HG03103 (cell line): ENCODE data around the gene WDR73.
"Not testable (repeated sequence)": the region's sequence is repeated elsewhere in the genome, so short reads cannot be mapped to it uniquely, and the experiment has no call there.

ENCODE experiments used
- ATAC-seq: cut with Tn5 transposase; IDR thresholded peaks from one replicate; pipeline ENCODE4 v1.9.1; 2021; ENCODE audit warnings: low read depth; ENCODE audit not compliant: unreplicated experiment

Gene WDR73

GRCh38 chr15:84658080-84658787 lies 4.2 kb upstream of the WDR73 start, which contains the start of gene NMB:
NMB (minus strand) TSS chr15:84658199; CDS start chr15:84658152, 47 bp downstream.
- peak; percentile 58 for ATAC-seq

DNA sequence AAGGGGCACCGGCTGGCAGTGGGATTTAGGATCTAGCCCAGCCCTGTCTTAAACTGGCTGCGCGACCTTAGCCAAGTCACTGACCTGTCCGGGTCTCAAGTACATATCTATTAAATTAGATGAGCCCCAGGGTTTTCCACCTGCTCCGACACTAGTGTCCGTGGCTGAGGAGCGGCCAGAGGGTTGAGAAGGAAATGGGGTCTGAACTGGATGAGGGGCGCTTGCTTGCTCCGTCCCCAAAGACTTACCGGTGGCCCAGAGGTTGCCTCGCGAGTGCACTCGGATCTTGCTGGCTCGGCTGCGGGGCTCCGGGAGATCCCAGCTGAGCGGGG lies 3.6 kb upstream of the WDR73 start:
- ATAC-seq: no peak

DNA sequence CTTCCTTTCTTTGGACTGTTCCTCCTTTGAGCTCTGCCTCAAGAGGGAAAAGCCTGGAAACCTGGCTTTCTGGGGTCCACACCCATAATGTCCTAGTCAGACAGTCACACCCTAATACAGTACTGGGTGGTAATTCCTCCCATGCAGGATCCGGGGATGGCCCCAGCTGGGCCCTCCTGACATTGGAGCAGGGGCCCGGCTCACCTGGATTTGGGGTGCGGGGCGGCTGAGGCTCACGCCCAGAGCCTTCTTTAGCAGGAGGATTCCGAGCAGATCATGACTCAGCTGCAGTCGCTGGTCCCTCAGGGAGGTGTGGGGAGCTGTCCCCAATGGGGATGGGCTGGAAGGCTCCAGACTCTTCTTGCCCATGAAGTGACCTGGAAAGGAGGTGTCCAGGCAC lies 2.9 kb upstream of the WDR73 start:
- no peak for ATAC-seq

DNA sequence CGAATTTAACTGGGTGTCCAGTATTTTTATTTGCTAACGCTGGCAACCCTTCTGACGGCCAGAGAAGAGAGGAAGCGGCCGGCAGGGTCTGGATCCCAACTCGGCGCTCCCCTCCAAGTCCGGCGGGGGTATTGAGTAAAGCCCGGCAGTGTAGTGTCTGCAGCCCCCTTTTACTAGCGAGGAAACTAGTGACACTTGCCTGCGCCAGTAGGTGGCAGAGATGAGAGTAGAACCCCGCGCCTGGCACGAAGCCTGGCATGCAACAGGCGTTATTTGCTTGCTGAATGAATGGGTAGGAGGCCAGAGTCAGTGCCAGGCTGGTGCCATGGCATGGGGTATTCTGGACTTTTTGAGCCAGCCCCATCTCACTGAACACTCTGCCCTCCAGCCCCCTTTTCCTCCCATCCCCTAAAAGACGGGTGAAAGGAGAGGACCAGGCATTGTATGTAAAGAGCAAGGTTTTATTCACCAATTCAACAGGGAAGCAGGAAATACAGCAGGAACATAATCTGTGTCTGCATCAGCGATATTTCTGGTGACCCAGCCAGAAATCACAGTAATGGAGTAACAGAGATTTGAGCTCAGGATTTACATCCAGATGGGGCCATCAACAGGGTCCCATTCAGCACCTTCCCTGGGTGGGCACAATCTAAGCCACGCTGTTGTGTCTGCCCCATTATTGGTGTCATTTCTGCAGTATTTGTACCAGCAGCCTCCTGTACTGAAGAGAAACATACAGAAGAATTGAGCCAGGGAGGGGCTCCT lies 788 bp upstream of the WDR73 start:
- no peak for ATAC-seq

DNA sequence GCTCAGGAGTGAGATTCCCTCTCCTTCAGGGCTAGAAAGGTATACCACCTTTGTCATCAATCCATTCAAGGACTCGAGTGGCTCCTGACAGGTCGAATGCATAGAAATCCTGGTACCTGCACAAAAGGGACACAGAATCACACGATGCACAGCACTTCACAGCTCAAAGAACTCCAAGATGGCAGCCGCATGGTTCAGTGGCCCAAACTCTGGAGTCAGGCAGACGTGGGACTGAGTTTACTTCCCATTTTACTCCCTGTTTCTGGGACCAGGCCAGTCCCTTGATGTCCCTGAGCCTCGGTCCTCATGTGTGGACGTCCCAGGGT lies 536 bp downstream of the WDR73 start:
- no peak for ATAC-seq

DNA sequence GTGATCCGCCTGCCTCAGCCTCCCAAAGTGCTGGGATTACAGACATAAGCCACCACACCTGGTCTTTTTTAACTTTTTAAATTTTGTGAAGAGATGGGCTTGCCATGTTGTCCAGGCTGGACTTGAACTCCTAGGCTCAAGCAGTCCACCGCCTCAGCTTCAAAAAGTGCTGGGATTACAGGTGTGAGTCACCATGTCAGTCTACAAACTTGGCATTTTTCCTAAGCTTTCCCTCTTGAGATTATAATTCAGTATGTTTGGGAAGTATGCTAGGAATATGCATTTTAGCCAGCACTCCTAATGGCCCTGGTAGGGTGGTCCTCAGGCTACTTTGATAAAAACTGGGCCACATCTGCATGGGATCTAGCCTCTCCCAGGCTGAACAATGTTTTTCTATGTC lies 4.4 kb downstream of the WDR73 start:
- ATAC-seq: no peak

DNA sequence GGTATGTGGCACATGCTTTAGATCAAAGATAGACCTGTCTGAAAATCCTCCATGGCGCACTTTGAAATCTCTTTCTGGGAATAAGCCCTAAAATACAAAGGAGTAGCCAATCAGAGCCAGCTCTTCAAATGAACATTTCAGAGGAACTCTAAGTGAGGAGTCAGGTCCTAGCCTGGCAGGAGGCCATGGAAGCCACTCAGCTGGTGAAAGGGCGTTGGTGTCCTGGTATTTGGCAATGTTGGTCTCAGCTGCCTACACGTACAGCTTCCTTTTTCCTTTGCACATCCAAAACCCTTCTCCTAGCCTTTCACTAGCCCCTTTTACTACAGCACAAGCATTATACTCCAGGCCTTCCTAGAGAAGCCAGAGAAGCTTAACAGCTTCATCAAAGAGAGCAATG lies 5.5 kb downstream of the WDR73 start:
- no peak for ATAC-seq

GRCh38 chr15:84647726-84648125 lies 6.4 kb downstream of the WDR73 start:
- ATAC-seq: no peak

- ATAC-seq: no peak
Observed at GRCh38 chr15:84645997-84646396, 8.1 kb downstream of the WDR73 start.

DNA sequence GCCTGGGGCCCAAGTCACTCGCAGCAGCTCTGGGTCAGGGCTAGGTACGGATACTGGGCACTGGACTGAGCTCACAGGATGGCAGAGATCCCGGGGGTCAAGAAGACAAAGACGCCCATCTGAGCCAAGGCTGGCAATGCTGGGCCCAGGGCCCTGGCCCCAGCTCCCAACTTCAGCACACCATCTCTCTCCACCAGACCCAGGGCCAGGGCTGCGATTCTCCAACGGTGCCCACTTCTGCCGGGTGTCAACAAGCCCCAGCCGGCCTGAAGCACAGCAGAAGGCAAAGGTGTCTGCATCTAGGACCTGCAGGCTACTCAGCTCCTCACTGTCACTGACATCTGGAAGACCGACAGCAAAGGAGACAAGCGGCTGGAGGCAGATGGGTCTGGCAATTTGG lies 8.6 kb downstream of the WDR73 start:
- ATAC-seq: no peak

GRCh38 chr15:84643838-84644237 lies 10.2 kb downstream of the WDR73 start:
- ATAC-seq: no peak

DNA sequence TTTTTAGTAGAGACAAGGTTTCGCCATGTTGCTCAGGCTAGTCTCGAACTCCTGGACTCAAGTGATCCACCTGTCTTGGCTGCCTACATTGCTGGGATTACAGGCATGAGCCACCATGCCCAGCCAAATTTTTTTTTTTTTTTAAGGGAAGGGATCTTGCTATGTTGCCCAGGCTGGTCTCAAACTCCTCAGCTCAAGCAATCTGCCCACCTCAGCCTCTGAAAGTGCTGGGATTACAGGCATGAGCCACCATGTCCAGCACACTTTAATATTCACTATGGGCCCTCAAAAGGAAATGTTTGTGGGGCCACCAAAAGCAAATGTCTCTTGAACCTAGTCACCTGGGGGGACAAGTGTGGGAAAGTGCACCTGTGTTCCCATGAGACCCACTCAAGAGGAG lies 11.4 kb downstream of the WDR73 start:
- not testable (repeated sequence) for ATAC-seq

DNA sequence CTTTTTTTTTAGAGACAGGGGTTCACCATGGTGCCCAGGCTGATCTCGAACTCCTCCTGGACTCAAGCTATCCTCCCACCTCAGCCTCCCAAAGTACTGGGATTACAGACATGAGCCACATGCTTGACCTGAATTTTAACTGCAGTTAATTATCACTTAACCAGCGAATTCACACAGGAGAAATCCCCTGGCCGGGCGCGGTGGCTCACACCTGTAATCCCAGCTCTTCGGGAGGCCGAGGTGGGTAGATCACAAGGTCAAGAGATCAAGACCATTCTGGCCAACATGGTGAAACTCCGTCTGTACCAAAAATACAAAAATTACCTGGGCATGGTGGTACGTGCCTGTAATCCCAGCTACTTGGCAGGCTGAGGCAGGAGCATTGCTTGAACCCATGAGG lies 12.2 kb downstream of the WDR73 start:
- not testable (repeated sequence) for ATAC-seq

GRCh38 chr15:84638103-84638502 lies 16.0 kb downstream of the WDR73 start:
- no peak for ATAC-seq

GRCh38 chr15:84634228-84634837 lies 19.8 kb downstream of the WDR73 start:
- no peak for ATAC-seq

DNA sequence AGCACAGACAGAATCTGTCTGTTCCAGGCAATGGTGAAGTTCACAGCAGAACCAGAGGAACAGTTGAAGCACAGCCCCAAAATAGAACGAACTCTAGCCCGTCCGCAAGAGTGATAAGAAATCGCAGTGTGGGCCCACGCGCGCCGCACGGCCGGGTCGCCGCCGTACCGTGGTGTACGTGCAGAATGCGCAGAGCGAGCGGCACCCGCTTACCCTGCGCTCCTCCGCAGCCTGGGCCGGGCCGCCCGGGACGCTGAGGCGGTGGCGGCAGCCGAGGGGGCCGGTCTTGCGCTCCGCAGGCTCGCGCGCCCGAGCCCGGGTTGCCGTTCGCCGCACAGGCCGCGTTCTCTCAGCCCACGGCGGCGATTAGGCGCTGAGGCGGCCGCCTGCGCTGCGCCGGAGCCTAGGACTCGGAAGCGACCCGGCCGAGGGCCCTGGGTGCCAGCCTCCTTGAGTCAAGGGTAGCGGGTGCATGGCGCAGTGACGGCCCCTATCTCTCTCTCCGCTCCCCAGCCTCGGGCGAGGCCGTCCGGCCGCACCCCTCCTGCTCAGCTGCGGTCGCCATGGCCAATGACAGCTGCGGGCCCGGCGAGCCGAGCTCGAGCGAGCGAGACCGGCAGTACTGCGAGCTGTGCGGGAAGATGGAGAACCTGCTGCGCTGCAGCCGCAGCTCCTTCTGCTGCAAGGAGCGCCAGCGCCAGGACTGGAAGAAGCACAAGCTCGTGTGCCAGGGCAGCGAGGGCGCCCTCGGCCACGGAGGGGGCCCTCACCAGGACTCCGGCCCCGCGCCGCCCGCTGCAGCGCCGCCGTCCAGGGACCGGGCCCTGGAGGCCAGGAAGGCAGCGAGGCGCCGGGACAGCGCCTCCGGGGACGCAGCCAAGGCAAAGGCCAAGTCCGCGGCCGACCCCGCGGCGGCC lies 20.5 kb downstream of the WDR73 start:
- ATAC-seq: peak; percentile 36

DNA sequence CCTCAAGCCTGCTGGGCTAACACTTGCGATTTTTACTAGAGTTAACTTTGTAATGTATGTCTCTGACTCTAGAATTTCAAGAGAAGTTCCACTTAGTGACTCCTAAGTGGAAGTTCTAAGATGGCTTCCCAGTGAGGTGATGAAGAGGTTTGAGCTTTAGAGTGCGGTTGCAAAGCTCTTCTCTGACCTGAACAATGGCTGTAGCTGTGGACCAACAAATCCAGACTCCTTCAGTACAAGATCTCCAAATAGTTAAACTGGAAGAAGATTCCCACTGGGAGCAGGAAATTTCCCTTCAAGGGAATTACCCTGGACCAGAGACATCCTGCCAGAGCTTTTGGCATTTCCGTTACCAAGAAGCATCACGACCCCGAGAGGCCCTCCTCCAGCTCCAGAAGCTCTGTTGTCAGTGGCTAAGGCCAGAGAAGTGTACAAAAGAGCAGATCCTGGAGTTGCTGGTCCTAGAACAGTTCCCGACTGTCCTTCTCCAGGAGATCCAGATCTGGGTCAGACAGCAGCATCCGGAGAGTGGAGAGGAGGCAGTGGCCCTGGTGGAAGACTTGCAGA lies 22.3 kb downstream of the WDR73 start:
- no peak for ATAC-seq

DNA sequence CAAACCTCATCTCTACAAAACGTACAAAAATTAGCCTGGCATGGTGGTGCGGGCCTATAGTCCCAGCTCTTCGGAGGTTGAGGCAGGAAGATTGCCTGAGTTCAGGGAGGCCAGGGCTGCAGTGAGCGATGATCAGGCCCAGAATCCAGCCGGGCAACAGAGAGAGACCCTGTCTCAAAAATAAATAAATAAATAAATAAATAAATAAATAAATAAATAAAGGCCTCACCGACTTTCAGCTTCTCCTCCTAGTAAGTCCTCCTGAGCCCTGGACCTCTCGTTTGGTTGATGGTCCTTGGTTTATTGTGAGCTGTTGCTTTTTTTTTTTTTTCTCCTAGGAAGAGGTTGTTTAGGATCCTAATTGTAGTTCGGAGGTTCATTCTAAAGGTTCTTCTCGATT lies 25.1 kb downstream of the WDR73 start:
- no peak for ATAC-seq

DNA sequence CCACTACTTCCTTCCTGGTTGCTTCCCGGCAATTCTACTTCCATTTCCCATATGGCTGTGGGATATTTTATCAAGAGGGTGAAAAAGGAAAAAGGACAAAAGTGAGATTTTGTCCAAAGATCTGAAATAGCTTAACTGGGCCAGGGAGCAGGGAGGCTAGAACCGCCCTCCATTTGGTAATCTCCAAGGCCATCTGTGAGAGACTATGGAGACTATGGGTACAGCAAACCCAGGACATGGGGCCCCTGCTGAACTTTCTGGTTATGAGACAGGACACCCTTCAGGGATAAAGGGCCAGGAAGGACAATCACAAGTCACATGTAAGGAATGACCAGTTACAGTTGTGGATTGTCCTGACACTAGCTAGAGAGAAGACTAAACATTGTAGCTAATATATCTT lies 29.0 kb downstream of the WDR73 start:
- no peak for ATAC-seq

DNA sequence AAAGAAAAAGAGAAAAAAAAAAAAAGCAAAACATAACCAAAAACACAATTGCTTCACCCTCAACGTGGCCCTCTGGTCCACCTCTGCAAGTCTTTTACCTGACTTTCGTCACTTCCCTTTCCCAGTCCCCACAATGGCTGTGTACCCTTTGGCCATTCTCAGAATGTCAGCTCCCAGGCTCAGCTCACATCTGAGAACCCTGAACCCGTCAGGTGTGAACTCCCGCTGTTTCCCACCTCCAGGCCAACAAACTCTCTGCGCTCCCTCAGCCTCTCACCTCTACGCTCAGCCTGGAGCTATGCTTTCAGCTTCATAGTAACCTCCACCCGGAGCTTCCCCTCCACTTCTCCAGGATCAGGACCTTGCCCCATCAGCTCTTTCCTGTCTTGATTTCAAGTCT lies 29.7 kb downstream of the WDR73 start:
- no peak for ATAC-seq
